Spleen (tissue), 7 donors: Measurements from ENCODE around the gene ADD1.

Experiments
- CTCF ChIP-seq, 11 experiments: fragments of 200-600 bp in 7 of 11; fragments of 450-650 bp in 4 of 11; sonication (generic) in 4 of 11; IDR thresholded peaks in 8 of 11; conservative IDR thresholded peaks in 3 of 11; 1 replicate in 7 of 11; 2 replicates in 4 of 11; pipeline versions ENCODE4 v1.4.0 to v1.8.0; 2016 to 2021; ENCODE audit warnings: antibody characterized with exemption in 11 of 11, inconsistent platforms in 4 of 11, mild to moderate bottlenecking in 1 of 11
- POLR2A ChIP-seq, 3 donors: fragments of 450-650 bp; IDR thresholded peaks; one replicate each; pipeline ENCODE4 v1.5.1; 2017; ENCODE audit warnings: antibody characterized with exemption in 3 of 3, mild to moderate bottlenecking in 1 of 3
- POLR2AphosphoS5 ChIP-seq, 3 donors: sonication (generic); formaldehyde crosslinking; IDR thresholded peaks; one replicate each; pipeline ENCODE4 v1.5.1; 2017; ENCODE audit warnings: antibody characterized with exemption in 3 of 3
- donor health status: DM: no; HTN: no; CAD: no; lungs with moderate emphysema.
- donor health status: DM: no; HTN: no; CAD: no.
- donor health status: DM: no; HTN: no; CAD: no.

GRCh38 chr4:2866891-2867290 lies 23.2 kb downstream of the ADD1 start:
- no peak for TF ChIP-seq CTCF (IDR thresholded peaks at IDR 0.05 in 8 of 11, conservative IDR thresholded peaks at IDR 0.05 in 3 of 11)
- no peak for TF ChIP-seq POLR2AphosphoS5 (IDR thresholded peaks at IDR 0.05)
- no peak for TF ChIP-seq POLR2A (IDR thresholded peaks at IDR 0.05)
